OCI-M2 (cell line): ENCODE measurements around the gene TLCD2.
"Not testable (repeated sequence)": the region's sequence is repeated elsewhere in the genome, so short reads cannot be mapped to it uniquely, and the experiment has no call there.

Experiments used
- DNase-seq: peaks from one replicate; lab custom pipeline; 2025; ENCODE audit not compliant: unreplicated experiment; lab: John Stamatoyannopoulos, UW

TLCD2 gene, protein sequence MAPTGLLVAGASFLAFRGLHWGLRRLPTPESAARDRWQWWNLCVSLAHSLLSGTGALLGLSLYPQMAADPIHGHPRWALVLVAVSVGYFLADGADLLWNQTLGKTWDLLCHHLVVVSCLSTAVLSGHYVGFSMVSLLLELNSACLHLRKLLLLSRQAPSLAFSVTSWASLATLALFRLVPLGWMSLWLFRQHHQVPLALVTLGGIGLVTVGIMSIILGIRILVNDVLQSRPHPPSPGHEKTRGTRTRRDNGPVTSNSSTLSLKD

GRCh38 chr17:1709971-1710806 is at the start of gene TLCD2:
Gene TLCD2, minus strand, starts transcription at chr17:1710377. Its CDS starts 135 bp downstream, at chr17:1710242.
- no peak for DNase-seq

GRCh38 chr17:1759529-1759928 is 49.4 kb upstream of the TLCD2 start:
- DNase-seq, result no peak

- no peak for DNase-seq
These were observed 48.6 kb upstream of the TLCD2 start for GRCh38 chr17:1758807-1759206.

DNA sequence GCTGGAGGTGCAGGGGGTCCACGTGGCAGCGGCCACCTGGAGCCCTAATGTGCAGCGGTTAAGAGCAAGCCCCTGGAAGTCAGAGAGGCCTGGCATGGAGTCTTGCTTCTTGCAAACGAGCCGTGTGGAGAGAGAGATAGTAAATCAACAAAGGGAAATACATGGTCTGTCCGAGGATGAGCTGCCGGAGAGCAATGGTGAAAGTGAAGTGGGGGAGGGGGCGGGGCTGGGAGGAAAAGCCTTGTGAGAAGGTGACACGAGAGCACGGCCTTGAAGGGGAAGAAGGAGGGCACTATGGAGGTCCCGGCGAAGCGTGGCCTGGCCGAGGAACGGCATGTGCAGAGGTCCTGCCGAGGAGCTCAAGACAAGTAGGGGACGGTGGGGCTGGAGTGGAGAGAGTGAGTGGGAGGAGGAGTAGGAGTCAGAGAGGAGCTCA is 45.7 kb upstream of the TLCD2 start:
- DNase-seq, result no peak

DNA sequence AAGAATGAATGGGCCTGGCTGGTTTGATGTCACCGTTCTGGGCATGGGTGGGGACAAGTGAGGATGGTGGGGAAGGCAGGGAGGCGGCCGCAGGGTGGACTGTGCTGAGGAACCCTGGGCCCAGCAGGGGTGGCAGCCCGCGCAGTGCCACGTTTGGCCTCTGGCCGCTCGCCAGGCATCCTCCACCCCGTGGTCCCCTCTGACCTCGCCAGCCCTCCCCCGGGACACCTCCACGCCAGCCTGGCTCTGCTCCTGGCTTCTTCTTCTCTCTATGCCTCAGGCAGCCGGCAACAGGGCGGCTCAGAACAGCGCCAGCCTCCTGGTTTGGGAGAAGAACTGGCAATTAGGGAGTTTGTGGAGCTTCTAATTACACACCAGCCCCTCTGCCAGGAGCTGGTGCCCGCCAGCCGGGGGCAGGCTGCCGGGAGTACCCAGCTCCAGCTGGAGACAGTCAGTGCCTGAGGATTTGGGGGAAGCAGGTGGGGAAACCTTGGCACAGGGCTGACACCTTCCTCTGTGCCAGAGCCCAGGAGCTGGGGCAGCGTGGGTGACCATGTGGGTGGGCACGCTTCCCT is 45.2 kb upstream of the TLCD2 start:
- DNase-seq, result no peak

- DNase-seq, result no peak
These were observed 44.4 kb upstream of the TLCD2 start for GRCh38 chr17:1754430-1755112.

DNA sequence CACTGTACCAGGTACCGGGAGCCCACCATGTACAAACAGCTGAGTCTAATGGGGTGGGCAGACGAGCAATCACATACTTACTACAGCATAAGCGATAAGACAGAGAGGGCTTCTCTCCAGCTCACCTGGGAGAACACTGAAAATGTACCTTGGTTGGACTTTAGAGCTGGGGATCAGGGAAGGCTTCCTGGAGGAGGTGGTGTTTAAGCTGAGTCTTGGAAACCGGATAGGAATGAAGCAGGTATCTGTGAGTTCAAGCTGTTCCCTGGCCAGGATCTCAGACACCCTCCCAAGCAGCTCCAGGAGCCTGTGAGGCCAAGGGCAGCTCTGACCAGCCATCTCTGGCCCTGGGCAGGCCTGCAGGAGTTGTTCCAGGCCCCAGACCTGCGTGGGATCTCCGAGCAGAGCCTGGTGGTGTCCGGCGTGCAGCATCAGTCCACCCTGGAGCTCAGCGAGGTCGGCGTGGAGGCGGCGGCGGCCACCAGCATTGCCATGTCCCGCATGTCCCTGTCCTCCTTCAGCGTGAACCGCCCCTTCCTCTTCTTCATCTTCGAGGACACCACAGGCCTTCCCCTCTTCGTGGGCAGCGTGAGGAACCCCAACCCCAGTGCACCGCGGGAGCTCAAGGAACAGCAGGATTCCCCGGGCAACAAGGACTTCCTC is 43.7 kb upstream of the TLCD2 start:
- no peak for DNase-seq

DNA sequence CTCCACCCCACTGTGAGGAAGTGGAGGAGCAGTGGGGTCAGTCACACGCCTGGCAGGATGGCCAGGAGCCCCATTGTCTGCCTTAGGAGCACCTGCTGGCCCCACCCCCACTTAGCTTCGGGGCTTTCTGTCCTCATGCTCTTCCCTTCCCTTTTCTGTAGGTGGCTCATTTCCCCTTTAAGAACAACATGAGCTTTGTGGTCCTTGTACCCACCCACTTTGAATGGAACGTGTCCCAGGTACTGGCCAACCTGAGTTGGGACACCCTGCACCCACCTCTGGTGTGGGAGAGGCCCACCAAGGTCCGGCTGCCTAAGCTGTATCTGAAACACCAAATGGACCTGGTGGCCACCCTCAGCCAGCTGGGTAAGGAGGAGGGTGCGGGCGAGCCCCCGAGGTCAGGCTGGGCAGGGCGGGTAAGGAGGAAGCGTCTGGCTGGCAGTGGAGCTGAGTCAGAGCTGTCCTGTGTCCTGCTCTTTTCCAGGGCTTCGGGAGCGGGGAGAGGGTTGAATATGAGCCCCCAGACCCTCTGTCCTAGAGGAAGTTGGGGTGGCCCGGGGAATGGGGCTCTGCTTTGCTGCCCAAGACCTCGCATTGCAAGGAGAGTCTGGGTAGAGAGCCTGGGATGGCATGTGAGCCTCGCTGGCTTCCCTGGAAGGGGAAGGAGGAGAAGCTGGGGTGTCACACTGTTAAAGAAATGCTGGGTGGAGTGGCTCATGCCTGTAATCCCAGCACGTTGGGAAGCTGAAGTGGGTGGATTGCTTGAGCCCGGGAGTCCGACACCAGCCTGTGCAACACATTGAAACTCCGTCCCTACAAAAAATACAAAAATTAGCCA is 42.5 kb upstream of the TLCD2 start:
- DNase-seq, result no peak

DNA sequence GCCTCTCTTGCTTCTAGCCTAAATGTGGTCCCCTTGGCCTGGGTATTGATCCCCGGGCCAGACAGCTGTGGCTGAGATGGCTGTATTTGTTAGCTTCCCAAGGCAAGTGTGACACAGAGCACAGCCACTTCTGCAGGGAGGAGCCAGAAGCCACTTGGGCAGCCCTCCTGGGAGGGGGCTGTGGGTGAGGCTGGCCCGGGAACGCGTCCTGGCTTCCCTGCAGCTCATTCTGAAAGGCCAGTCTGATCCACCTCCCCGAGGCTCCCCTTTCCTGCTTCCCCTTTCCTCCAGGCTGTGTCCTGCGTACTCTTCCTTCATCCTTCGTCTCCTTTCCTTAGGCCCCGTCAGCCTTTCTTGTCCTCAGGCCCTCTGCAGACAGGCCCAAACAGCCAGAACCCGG is 40.5 kb upstream of the TLCD2 start:
- DNase-seq, result no peak

DNA sequence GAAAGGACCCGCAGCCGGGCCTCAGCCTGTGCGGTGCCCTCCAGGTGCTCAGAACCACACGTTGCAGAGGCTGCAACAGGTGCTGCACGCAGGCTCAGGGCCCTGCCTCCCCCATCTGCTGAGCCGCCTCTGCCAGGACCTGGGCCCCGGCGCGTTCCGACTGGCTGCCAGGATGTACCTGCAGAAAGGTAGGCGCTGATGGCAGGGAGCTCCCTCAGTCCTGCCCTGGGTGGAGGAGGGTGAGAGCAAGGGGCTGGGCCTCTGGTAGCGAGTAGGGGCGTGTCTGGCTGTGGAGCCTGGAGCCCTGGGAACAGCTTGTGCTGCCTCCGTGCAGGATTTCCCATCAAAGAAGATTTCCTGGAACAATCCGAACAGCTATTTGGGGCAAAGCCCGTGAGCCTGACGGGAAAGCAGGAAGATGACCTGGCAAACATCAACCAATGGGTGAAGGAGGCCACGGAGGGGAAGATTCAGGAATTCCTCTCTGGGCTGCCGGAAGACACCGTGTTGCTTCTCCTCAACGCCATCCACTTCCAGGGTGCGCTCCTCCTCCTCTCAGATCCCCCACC is 36.9 kb upstream of the TLCD2 start:
- DNase-seq, result no peak

DNA sequence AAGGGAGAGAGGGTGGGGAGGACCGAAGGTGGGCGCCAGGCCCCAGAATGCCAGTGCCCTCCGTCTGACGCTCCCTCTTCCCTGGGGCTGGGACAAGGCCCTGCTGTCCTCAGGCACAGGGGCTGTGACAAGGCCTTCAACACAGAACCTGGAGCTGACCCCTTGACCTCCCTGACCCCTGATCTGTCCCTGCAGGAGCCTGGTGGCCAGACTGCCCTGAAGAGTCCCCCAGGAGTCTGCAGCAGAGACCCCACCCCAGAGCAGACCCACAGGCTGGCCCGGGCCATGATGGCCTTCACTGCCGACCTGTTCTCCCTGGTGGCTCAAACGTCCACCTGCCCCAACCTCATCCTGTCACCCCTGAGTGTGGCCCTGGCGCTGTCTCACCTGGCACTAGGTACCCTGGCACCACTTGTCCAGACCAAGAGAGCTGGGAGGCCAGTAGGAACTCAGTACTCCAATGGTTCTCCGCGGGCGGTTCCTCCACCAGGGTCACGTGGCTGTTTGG is 35.4 kb upstream of the TLCD2 start:
- DNase-seq, result no peak

DNA sequence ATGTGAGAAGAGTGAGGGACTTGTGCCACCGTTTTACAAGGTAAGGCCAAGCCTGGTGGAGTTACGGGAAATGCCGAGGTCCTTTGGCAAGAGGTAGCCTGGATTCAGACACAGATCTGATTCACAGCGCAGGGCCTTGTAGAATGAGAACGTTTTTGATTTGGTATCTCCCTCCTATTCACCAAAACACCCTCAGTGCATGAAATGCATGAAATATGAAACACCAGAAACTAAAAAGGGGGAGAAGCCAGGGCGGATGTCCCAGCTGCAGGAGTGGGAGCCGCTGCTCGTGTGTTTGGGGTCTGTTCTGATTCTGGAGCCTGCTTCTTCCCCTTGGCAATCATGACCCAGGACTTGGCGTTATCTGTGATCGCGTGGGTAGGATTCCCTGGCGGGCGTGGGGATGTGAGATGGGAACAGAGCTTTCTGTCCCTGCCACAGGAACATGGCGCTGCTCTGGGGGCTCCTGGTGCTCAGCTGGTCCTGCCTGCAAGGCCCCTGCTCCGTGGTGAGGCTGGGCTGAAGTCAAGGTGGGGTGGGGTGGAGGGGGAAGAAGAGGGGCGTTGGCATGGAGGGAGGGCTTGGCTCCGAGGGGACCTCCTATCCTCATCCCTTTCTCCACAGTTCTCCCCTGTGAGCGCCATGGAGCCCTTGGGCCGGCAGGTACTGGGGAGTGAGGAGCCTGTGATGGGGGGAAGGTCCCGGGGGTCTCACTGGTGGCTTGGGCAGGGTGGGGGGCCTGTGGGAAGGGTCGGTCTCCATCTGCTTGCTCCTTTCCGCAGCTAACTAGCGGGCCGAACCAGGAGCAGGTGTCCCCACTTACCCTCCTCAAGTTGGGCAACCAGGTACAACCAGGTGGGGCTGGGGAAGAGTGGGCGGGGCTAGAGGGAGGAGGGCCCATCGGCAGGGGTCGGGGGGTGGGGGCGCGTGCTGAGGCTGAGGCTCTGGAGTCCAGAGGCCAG is 34.7 kb upstream of the TLCD2 start:
- DNase-seq, result no peak

DNA sequence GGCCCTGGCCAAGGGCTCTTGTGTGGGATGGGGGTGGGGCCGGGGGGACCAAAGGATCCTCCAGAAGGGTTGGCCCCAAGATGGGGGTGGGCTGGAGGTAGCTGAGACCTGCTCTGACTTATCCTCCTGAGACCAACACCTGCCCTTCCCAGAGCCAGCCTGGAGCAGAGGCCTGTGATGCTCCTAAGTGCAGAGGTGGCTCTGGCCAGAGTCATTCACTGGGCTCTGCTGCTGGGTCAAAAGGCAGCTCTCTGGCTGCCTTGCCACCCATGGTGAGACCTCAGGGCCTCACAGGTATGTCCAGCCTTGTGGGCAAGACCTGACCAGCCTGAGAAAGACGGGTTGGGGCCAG is 32.9 kb upstream of the TLCD2 start:
- DNase-seq, result no peak

DNA sequence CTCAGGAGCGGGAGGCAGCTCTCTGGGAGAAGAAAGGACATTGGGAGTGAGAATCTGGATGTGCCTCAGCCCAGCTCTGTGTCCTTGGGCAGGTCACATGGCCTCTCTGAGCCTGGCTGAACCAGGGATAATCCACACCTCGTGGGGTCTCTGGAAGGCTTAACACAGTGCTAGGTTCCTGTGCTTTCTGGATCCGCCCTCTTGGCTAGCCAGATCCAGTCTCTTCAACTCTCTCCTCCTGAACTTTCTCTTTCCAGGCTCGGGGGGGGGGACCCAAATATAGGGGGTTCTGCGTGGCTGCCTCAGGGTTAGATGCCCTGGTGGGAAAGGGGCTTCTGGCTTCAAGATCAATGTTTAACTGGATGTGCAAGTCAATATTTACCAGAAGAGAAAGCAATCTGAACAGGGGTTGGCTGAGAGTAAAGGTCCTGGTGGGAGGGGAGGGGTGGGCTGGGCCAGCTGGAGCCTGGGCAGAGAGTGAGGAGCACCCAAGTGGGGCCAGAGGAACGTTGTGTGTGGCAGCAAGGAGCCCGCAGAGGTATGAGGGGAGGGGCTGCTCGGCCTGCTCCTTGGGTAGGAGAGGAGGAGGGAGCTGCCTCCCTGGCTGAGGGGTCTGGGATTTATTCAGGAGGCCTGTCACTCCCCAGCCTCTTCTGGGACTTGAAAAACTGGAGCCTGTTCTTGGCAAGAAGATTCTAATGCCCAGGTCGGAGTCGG is 32.4 kb upstream of the TLCD2 start, which contains the start of gene SERPINF2:
Gene SERPINF2 (plus strand): TSS at position 501 of the 717 bp plus-strand sequence. CDS start 2,125 bp downstream, outside the sequence.
- DNase-seq, result no peak

DNA sequence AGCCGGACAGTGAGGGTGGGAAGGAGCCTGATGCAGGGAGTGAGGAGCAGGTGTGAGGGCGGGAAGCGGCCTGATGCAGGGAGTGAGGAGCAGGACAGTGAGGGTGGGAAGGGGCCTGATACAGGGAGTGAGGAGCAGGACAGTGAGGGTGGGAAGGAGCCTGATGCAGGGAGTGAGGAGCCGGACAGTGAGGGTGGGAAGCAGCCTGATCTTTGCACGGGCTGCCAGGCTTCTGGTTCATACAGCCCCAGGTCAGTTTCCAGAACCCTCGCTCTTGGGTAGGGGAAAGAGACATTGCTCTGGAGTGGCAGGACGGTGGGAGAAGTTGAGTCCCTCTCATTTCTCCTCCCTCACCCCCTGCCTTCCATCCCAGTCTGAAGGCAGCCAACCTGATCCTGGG is 31.7 kb upstream of the TLCD2 start:
- DNase-seq, result not testable (repeated sequence)

DNA sequence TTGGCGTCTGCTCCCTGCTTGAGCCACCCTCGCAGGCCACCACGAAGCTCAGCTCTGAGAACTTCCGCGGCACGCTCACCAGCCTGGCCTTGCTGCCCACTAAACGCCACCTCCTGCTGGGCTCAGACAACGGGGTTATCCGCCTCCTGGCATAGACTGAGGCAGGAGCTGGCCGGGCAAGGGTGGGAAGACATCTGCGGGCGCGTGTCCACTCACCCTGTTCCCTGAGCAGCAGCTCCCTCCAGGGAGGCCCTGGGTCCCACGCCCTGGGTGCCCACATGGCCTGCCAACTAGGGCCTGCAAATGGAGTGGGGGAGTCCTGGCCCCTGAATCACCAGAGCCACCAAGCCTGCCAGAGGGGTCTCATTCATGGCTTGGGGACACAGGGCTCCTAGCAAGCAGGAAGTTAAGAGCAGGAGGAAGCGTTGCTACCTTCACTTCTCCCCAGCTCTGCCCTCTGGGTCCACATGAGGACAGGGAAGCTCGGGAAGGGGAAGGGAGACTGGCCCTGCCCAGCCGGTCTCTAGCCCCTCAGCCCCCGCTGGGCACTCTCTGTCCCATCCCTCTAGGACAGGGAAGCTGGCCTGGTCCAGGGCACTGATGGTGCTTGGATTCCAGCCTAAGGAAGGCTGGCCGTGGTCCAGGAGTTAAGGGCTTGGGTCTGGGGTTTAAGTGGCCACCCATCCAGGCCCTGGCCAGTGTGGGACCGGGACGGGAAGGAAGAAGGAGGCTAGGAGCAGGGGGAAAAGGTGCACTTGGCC is 27.5 kb upstream of the TLCD2 start:
- no peak for DNase-seq
